ENCODE results near the gene MEI4.
"Not testable (repeated sequence)": the region's sequence is repeated elsewhere in the genome, so short reads cannot be mapped to it uniquely, and the experiment has no call there.

Gene MEI4

GRCh38 chr6:77644102-77644705 lies 8.6 kb upstream of the MEI4 start:
- TF ChIP-seq, protein P1, sequence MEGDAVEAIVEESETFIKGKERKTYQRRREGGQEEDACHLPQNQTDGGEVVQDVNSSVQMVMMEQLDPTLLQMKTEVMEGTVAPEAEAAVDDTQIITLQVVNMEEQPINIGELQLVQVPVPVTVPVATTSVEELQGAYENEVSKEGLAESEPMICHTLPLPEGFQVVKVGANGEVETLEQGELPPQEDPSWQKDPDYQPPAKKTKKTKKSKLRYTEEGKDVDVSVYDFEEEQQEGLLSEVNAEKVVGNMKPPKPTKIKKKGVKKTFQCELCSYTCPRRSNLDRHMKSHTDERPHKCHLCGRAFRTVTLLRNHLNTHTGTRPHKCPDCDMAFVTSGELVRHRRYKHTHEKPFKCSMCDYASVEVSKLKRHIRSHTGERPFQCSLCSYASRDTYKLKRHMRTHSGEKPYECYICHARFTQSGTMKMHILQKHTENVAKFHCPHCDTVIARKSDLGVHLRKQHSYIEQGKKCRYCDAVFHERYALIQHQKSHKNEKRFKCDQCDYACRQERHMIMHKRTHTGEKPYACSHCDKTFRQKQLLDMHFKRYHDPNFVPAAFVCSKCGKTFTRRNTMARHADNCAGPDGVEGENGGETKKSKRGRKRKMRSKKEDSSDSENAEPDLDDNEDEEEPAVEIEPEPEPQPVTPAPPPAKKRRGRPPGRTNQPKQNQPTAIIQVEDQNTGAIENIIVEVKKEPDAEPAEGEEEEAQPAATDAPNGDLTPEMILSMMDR (IDR thresholded peaks at IDR 0.05; ENCODE audit: borderline replicate concordance, control extremely low read depth, extremely low read depth, insufficient read depth, missing control alignments): no peak
- no peak for DNase-seq (ENCODE audit: low spot score)

GRCh38 chr6:77650098-77650663 lies 2.7 kb upstream of the MEI4 start:
- TF ChIP-seq, protein P1 (IDR thresholded peaks at IDR 0.05; ENCODE audit: borderline replicate concordance, control extremely low read depth, extremely low read depth, insufficient read depth, missing control alignments): peak; percentile 41
- in situ Hi-C loops (cut with MboI; ENCODE audit: low sequenced_read_pairs, unreplicated experiment): no loop called here
- DNase-seq (ENCODE audit: low spot score): peak; percentile 46

More at GRCh38 chr6:77644102-77644705, 8.6 kb upstream of the MEI4 start:
- in situ Hi-C loops (cut with MboI; ENCODE audit: low sequenced_read_pairs, unreplicated experiment): no loop called here

DNA sequence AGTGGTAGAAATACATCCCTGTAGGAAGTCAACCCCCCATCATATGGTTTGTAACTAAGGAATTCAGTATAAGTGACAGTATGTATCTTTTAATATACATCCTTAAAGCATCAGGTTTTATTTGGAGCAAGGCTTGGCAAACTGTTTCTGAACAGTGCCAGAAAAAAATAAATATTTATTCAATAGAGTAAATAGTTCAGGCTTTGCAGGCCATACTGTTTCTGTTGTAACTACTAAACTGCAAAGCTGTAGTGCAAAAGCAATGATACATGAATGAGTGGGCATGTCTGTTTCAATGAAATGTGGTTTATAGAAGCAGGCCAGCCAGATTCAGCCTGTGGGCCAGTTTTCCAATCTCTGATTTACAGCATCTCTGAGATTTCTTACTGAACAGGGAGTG lies 977 bp downstream of the MEI4 start:
- no peak for DNase-seq (ENCODE audit: low spot score)
- TF ChIP-seq, protein P1 (IDR thresholded peaks at IDR 0.05; ENCODE audit: borderline replicate concordance, control extremely low read depth, extremely low read depth, insufficient read depth, missing control alignments): no peak
- in situ Hi-C loops (cut with MboI; ENCODE audit: low sequenced_read_pairs, unreplicated experiment): no loop called here

- in situ Hi-C loops (cut with MboI; ENCODE audit: low sequenced_read_pairs, unreplicated experiment); DNase-seq (ENCODE audit: low spot score): not testable (repeated sequence)
Observed at GRCh38 chr6:77655035-77655434, 2.2 kb downstream of the MEI4 start.

DNA sequence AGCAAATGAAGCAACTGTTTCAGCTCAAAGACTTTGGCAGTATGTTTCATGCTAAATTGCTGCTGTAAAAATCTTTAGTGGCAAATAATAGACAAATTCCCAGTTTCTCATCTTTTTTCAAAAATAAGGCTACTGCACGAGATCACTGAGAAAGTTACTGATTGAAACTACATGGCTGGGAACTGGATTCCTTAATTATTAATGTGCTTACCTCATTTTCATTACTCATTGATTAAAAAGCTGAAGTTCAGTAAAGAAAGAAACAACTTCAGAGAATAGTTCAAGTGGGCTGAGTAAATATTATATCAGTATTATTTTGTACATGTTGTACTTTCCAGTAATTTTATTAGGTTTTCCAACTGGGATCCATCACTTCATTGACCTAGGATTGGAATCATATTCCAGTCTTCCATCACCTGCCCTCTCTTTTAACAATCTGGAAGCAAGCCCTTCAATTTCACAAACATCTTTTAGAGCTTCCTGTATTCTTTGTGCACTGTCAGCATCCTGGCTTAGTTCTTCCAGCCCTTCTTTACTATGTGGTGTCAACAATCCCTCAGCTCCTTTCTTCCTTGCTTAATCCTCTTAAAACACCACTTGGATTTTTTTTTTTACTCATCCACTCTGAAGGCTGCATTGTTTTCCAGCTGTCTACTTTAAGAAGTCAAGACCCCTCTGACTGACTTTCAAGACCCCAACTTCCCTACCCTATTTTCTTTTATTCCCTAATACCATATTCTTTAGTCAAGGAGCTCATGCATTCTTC lies 4.3 kb downstream of the MEI4 start:
- no peak for DNase-seq (ENCODE audit: low spot score)
- TF ChIP-seq, protein P1 (IDR thresholded peaks at IDR 0.05; ENCODE audit: borderline replicate concordance, control extremely low read depth, extremely low read depth, insufficient read depth, missing control alignments): no peak
- in situ Hi-C loops (cut with MboI; ENCODE audit: low sequenced_read_pairs, unreplicated experiment): no loop called here

- in situ Hi-C loops (cut with MboI; ENCODE audit: low sequenced_read_pairs, unreplicated experiment): no loop called here
- no peak for DNase-seq (ENCODE audit: low spot score)
- TF ChIP-seq, protein P1 (IDR thresholded peaks at IDR 0.05; ENCODE audit: borderline replicate concordance, control extremely low read depth, extremely low read depth, insufficient read depth, missing control alignments): no peak
Observed at GRCh38 chr6:77666340-77666739, 13.5 kb downstream of the MEI4 start.

DNA sequence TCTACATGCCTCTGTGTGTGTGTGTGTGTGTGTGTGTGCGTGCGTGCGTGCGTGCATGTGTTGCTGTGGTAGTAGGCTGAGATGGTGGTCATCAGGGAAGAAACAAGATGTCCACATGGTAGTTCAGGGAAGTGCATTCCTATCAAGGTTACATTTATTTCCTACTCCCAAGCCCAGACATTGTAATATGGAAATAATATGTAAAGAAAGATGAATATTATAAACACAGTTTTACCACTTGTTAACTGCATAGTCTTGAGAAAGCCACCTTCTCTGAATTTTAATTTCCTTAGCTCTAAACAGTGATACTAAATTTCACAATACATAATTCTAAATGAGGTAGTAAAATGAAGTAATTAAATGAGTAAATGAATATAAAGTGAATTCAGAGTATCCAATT lies 14.0 kb downstream of the MEI4 start:
- no peak for DNase-seq (ENCODE audit: low spot score)
- in situ Hi-C loops (cut with MboI; ENCODE audit: low sequenced_read_pairs, unreplicated experiment): no loop called here
- TF ChIP-seq, protein P1 (IDR thresholded peaks at IDR 0.05; ENCODE audit: borderline replicate concordance, control extremely low read depth, extremely low read depth, insufficient read depth, missing control alignments): no peak
